HEK293 (cell line): Measurements from ENCODE around the gene GNAQ.

Experiments
- CTCF ChIA-PET: fragments of 350-600 bp; formaldehyde crosslinking; extraction: SDS; loops from one replicate; lab custom pipeline; 2021; ENCODE audit warnings: antibody characterized with exemption; lab: Yijun Ruan, JAX
- POLR2A ChIA-PET: fragments of 300-600 bp; formaldehyde crosslinking; extraction: SDS; loops from one replicate; lab custom pipeline; 2020; ENCODE audit warnings: antibody characterized with exemption, inconsistent platforms; lab: Yijun Ruan, JAX
- H3K27ac ChIP-seq: fragments of 200-500 bp; sonication (Bioruptor generic); 2 replicates; pipeline ENCODE4 v1.5.1; 2014; ENCODE audit warnings: low read depth, low read length, control low read depth, inconsistent platforms; ENCODE audit errors: extremely low read depth
- H3K36me3 ChIP-seq, 2 experiments: fragments of 200-500 bp in 1 of 2; sonication (Bioruptor generic) in 1 of 2; 1 replicate in 1 of 2; 2 replicates in 1 of 2; pipeline ENCODE4 v1.5.1; 2014 to 2017; ENCODE audit warnings: inconsistent platforms in 2 of 2, low read length in 2 of 2; ENCODE audit not compliant: control insufficient read depth in 2 of 2, insufficient read depth in 1 of 2
- H3K4me1 ChIP-seq: fragments of 200-500 bp; sonication (Bioruptor generic); 2 replicates; pipeline ENCODE4 v1.5.1; 2014; ENCODE audit warnings: mild to moderate bottlenecking, low read length, inconsistent platforms; ENCODE audit not compliant: control insufficient read depth, insufficient read depth
- H3K4me3 ChIP-seq: 2 replicates; pipeline ENCODE4 v1.5.1; 2011; ENCODE audit warnings: low read depth, mild to moderate bottlenecking, control low read depth, low read length, moderate library complexity
- H3K9me3 ChIP-seq: fragments of 200-500 bp; sonication (Bioruptor generic); 2 replicates; pipeline ENCODE4 v1.5.1; 2014; ENCODE audit warnings: low read depth, low read length, inconsistent platforms; ENCODE audit not compliant: control insufficient read depth, insufficient read depth
- INSM2 ChIP-seq: fragments of 450-650 bp; formaldehyde crosslinking; IDR thresholded peaks from 2 replicates; pipeline ENCODE4 v1.5.1; 2016; ENCODE audit warnings: missing biosample characterization, missing genetic modification characterization
- KLF7 ChIP-seq: fragments of 450-650 bp; formaldehyde crosslinking; IDR thresholded peaks from 2 replicates; pipeline ENCODE4 v1.5.1; 2016; ENCODE audit warnings: missing biosample characterization, missing genetic modification characterization, borderline replicate concordance
- REPIN1 ChIP-seq: fragments of 450-650 bp; formaldehyde crosslinking; IDR thresholded peaks from 2 replicates; pipeline ENCODE4 v1.5.1; 2017; ENCODE audit warnings: missing biosample characterization, missing genetic modification characterization, low read depth
- SCRT2 ChIP-seq: fragments of 450-650 bp; formaldehyde crosslinking; IDR thresholded peaks from 2 replicates; pipeline ENCODE4 v1.5.1; 2016; ENCODE audit warnings: missing biosample characterization, missing genetic modification characterization
- WT1 ChIP-seq: fragments of 450-650 bp; formaldehyde crosslinking; IDR thresholded peaks from 2 replicates; pipeline ENCODE4 v1.5.1; 2016; ENCODE audit warnings: missing biosample characterization, missing genetic modification characterization
- ZBTB49 ChIP-seq: fragments of 450-650 bp; formaldehyde crosslinking; IDR thresholded peaks from 2 replicates; pipeline ENCODE4 v1.5.1; 2016; ENCODE audit warnings: missing biosample characterization, missing genetic modification characterization, low read depth
- ZBTB6 ChIP-seq: fragments of 450-650 bp; formaldehyde crosslinking; IDR thresholded peaks from 2 replicates; pipeline ENCODE4 v1.5.1; 2017; ENCODE audit warnings: missing biosample characterization, missing genetic modification characterization
- ZBTB7A ChIP-seq: fragments of 450-650 bp; formaldehyde crosslinking; IDR thresholded peaks from 2 replicates; pipeline ENCODE4 v1.5.1; 2016; ENCODE audit warnings: low read depth, missing biosample characterization, missing genetic modification characterization
- ZNF112 ChIP-seq: fragments of 450-650 bp; formaldehyde crosslinking; IDR thresholded peaks from 2 replicates; pipeline ENCODE4 v1.5.0; 2017; ENCODE audit warnings: missing biosample characterization, missing genetic modification characterization
- ZNF138 ChIP-seq: fragments of 450-650 bp; formaldehyde crosslinking; IDR thresholded peaks from 2 replicates; pipeline ENCODE4 v1.5.1; 2016; ENCODE audit warnings: missing biosample characterization, missing genetic modification characterization, borderline replicate concordance
- ZNF18 ChIP-seq: fragments of 450-650 bp; formaldehyde crosslinking; IDR thresholded peaks from 2 replicates; pipeline ENCODE4 v1.5.1; 2016; ENCODE audit warnings: missing biosample characterization, missing genetic modification characterization
- ZNF24 ChIP-seq: fragments of 450-650 bp; formaldehyde crosslinking; IDR thresholded peaks from 2 replicates; pipeline ENCODE4 v1.5.1; 2016; ENCODE audit warnings: missing biosample characterization, missing genetic modification characterization
- ZNF274 ChIP-seq, 2 experiments: fragments of 200-500 bp in 1 of 2; fragments of 450-650 bp in 1 of 2; sonication (Bioruptor generic) in 1 of 2; formaldehyde crosslinking in 1 of 2; IDR thresholded peaks; 2 replicates each; pipeline versions ENCODE4 v1.5.1 to v1.6.1; 2014 to 2016; ENCODE audit warnings: borderline replicate concordance in 1 of 2, inconsistent platforms in 1 of 2, low read length in 1 of 2, missing biosample characterization in 1 of 2, missing genetic modification characterization in 1 of 2
- ZNF292 ChIP-seq: fragments of 450-650 bp; formaldehyde crosslinking; IDR thresholded peaks from 2 replicates; pipeline ENCODE4 v1.5.1; 2016; ENCODE audit warnings: low read depth, missing biosample characterization, missing genetic modification characterization, borderline replicate concordance
- ZNF311 ChIP-seq: fragments of 450-650 bp; formaldehyde crosslinking; IDR thresholded peaks from 2 replicates; pipeline ENCODE4 v1.5.1; 2017; ENCODE audit warnings: missing biosample characterization, missing genetic modification characterization, borderline replicate concordance
- ZNF350 ChIP-seq: fragments of 450-650 bp; formaldehyde crosslinking; IDR thresholded peaks from 2 replicates; pipeline ENCODE4 v1.5.0; 2017; ENCODE audit warnings: missing biosample characterization, mild to moderate bottlenecking, missing genetic modification characterization
- ZNF558 ChIP-seq: fragments of 450-650 bp; formaldehyde crosslinking; IDR thresholded peaks from 2 replicates; pipeline ENCODE4 v1.5.1; 2016; ENCODE audit warnings: missing biosample characterization, missing genetic modification characterization
- ZNF585B ChIP-seq: fragments of 450-650 bp; formaldehyde crosslinking; IDR thresholded peaks from 2 replicates; pipeline ENCODE4 v1.5.1; 2016; ENCODE audit warnings: missing biosample characterization, missing genetic modification characterization
- ZNF610 ChIP-seq: fragments of 450-650 bp; formaldehyde crosslinking; IDR thresholded peaks from 2 replicates; pipeline ENCODE4 v1.5.1; 2016; ENCODE audit warnings: missing biosample characterization, missing genetic modification characterization, borderline replicate concordance
- ZNF623 ChIP-seq: fragments of 450-650 bp; formaldehyde crosslinking; IDR thresholded peaks from 2 replicates; pipeline ENCODE4 v1.5.1; 2016; ENCODE audit warnings: missing biosample characterization, missing genetic modification characterization
- ZNF626 ChIP-seq: fragments of 450-650 bp; sonication (Bioruptor Pico); formaldehyde crosslinking; IDR thresholded peaks from 2 replicates; pipeline ENCODE4 v1.5.1; 2018; ENCODE audit warnings: missing biosample characterization, missing genetic modification characterization, inconsistent platforms
- ZNF629 ChIP-seq: fragments of 450-650 bp; formaldehyde crosslinking; IDR thresholded peaks from 2 replicates; pipeline ENCODE4 v1.5.1; 2017; ENCODE audit warnings: missing biosample characterization, missing genetic modification characterization
- ZNF701 ChIP-seq: fragments of 450-650 bp; formaldehyde crosslinking; IDR thresholded peaks from 2 replicates; pipeline ENCODE4 v1.5.1; 2016; ENCODE audit warnings: missing biosample characterization, missing genetic modification characterization

The GNAQ gene

GRCh38 chr9:77726289-77726688 lies 305.3 kb downstream of the GNAQ start:
- Histone ChIP-seq H3K27ac (no peak overlapping the region), H3K9me3 (no peaks in the 10 kb centered on the region), H3K36me3 (peaks cover 0 to 23% of the 10 kb centered on the region in 2 experiments; a peak in 1 of 3 replicates), H3K4me3 (no peak overlapping the region), H3K4me1 (no peaks in the 10 kb centered on the region)
- no peak for TF ChIP-seq ZNF24 (tag by site-specific recombination)
- no peak for TF ChIP-seq ZNF292 (tag by site-specific recombination)
- no peak for TF ChIP-seq ZNF311
- TF ChIP-seq WT1 (tag by site-specific recombination): no peak
- no peak for TF ChIP-seq ZBTB7A
- no peak for TF ChIP-seq ZNF138 (tag by site-specific recombination)
- ChIA-PET CTCF (interaction anchor here (0.5 to 1.0 kb wide), 3 partner anchors 26 to 1095 kb away, joined by 3 to 4 read pairs (median 3); no protein-coding TSS in a partner anchor), POLR2A (no interaction called here)

GRCh38 chr9:77725820-77726219 lies 305.8 kb downstream of the GNAQ start:
- H3K27ac ChIP-seq: no peak overlapping the region
- no peak overlapping the region for H3K4me3 ChIP-seq
- peaks cover 0 to 23% of the 10 kb centered on the region in 2 experiments; a peak in 1 of 3 replicates for H3K36me3 ChIP-seq
- H3K4me1 ChIP-seq: no peaks in the 10 kb centered on the region
- POLR2A ChIA-PET: no interaction called here
- TF ChIP-seq ZNF350 (tag by site-specific recombination): no peak
- no peak for TF ChIP-seq REPIN1 (tag by site-specific recombination)
- TF ChIP-seq ZNF274 (IDR thresholded peaks at IDR 0.05; ENCODE audit: low read length): no peak
- TF ChIP-seq ZNF274 (tag by site-specific recombination; IDR thresholded peaks at IDR 0.05; ENCODE audit: borderline replicate concordance): no peak
- no peak for TF ChIP-seq ZNF626 (tag by site-specific recombination)
- no peak for TF ChIP-seq ZNF610 (tag by site-specific recombination)
- TF ChIP-seq ZNF585B (tag by site-specific recombination): no peak
- no peak for TF ChIP-seq ZBTB49 (tag by site-specific recombination)
- no peak for TF ChIP-seq ZNF629 (tag by site-specific recombination)
- TF ChIP-seq ZNF558 (tag by site-specific recombination): no peak
- no peak for TF ChIP-seq ZNF701 (tag by site-specific recombination)
- TF ChIP-seq, all 188 proteins: peak for 0
- H3K9me3 ChIP-seq: no peaks in the 10 kb centered on the region
- CTCF ChIA-PET: interaction anchor here (0.5 to 0.6 kb wide), 2 partner anchors 52 to 1095 kb away, joined by 3 read pairs; no protein-coding TSS in a partner anchor

- Histone ChIP-seq H3K27ac (no peak overlapping the region), H3K9me3 (no peaks in the 10 kb centered on the region), H3K4me1 (no peaks in the 10 kb centered on the region), H3K36me3 (peaks cover 0 to 23% of the 10 kb centered on the region in 2 experiments; a peak in 1 of 3 replicates), H3K4me3 (no peak overlapping the region)
- ChIA-PET POLR2A (no interaction called here), CTCF (interaction anchor here (0.6 to 0.7 kb wide), 2 partner anchors 10 to 66 kb away, joined by 3 read pairs; no protein-coding TSS in a partner anchor)
- TF ChIP-seq ZNF623 (tag by site-specific recombination): no peak
- no peak for TF ChIP-seq ZBTB6 (tag by site-specific recombination)
- no peak for TF ChIP-seq ZNF292 (tag by site-specific recombination)
- no peak for TF ChIP-seq KLF7 (tag by site-specific recombination)
- no peak for TF ChIP-seq ZNF18 (tag by site-specific recombination)
- TF ChIP-seq INSM2 (tag by site-specific recombination): no peak
- TF ChIP-seq ZNF350 (tag by site-specific recombination): no peak
- no peak for TF ChIP-seq SCRT2 (tag by site-specific recombination)
- no peak for TF ChIP-seq ZNF112 (tag by site-specific recombination)
Observed at GRCh38 chr9:77725046-77725694, 306.4 kb downstream of the GNAQ start.
